Posterior cingulate gyrus (tissue), 11 donors: ENCODE results near the gene ZNF329.

ENCODE experiments used
- DNase-seq, 10 donors: peaks; one replicate each; pipeline versions ENCODE4 v3.0.0 to v3.0.0-alpha.2; 2020 to 2021; ENCODE audit warnings: mixed read lengths in 3 of 10
- intact Hi-C: fragments of 100-400 bp; cut with DNase I; formaldehyde crosslinking; loops from one replicate; pipeline ENCODE4 v1.15.1; 2023

The ZNF329 gene

GRCh38 chr19:58128041-58128685 is 22.4 kb downstream of the ZNF329 start:
- intact Hi-C loops = no loop called here
- DNase-seq = no peak

GRCh38 chr19:58123354-58123753 is 27.2 kb downstream of the ZNF329 start:
- intact Hi-C loops = no loop called here

GRCh38 chr19:58118979-58119733 is 31.4 kb downstream of the ZNF329 start:
- intact Hi-C loops = no loop called here
- no peak for DNase-seq

More at GRCh38 chr19:58123354-58123753, 27.2 kb downstream of the ZNF329 start:
- DNase-seq = no peak

GRCh38 chr19:58117841-58118575 is 32.6 kb downstream of the ZNF329 start:
- DNase-seq = no peak
- intact Hi-C loops = no loop called here

- intact Hi-C loops = no loop called here
- no peak for DNase-seq
These were observed 42.1 kb downstream of the ZNF329 start for GRCh38 chr19:58108546-58108817.

GRCh38 chr19:58107778-58108545 is 42.6 kb downstream of the ZNF329 start:
- DNase-seq = no peak
- intact Hi-C loops = no loop called here

- no peak for DNase-seq
- intact Hi-C loops = loop anchor here (2.0 kb wide), 2 partner anchors 52 to 66 kb away; partner anchors contain the start of gene ZNF329
These were observed 51.9 kb downstream of the ZNF329 start for GRCh38 chr19:58098682-58098998.

GRCh38 chr19:58097781-58098681 is 52.6 kb downstream of the ZNF329 start, which contains the start of gene ZSCAN18:
Gene ZSCAN18, minus strand, starts transcription at chr19:58098231. Its CDS starts 7,964 bp downstream, at chr19:58090267.
- intact Hi-C loops = loop anchor here (2.0 kb wide), 2 partner anchors 53 to 65 kb away; partner anchors contain the start of gene ZNF329
- DNase-seq = peak; percentile 96 to 100 (median 98)

GRCh38 chr19:58097349-58097748 is 53.2 kb downstream of the ZNF329 start:
- DNase-seq = peak in 2 of 10 donors; percentile 36 to 52
- intact Hi-C loops = no loop called here

- DNase-seq = peak in 2 of 10 donors; percentile 38 to 44
- intact Hi-C loops = no loop called here
These were observed 53.7 kb downstream of the ZNF329 start for GRCh38 chr19:58096884-58097283.

- intact Hi-C loops = no loop called here
- peak in 2 of 10 donors; percentile 60 to 61 for DNase-seq
These were observed 55.3 kb downstream of the ZNF329 start for GRCh38 chr19:58095328-58095727.

GRCh38 chr19:58093071-58093470 is 57.5 kb downstream of the ZNF329 start:
- intact Hi-C loops = no loop called here
- DNase-seq = peak in 2 of 10 donors; percentile 39 to 62

- DNase-seq = peak in 1 of 10 donors; percentile 41
- intact Hi-C loops = no loop called here
These were observed 59.2 kb downstream of the ZNF329 start for GRCh38 chr19:58091251-58091995.

- peak in 3 of 10 donors; percentile 30 to 75 (median 73) for DNase-seq
- intact Hi-C loops = no loop called here
These were observed 60.7 kb downstream of the ZNF329 start for GRCh38 chr19:58089846-58090245.

- DNase-seq = peak in 2 of 10 donors; percentile 49 to 57
- intact Hi-C loops = no loop called here
These were observed 62.0 kb downstream of the ZNF329 start for GRCh38 chr19:58088521-58089052.

- intact Hi-C loops = no loop called here
- peak in 3 of 10 donors; percentile 45 to 69 (median 56) for DNase-seq
These were observed 63.5 kb downstream of the ZNF329 start for GRCh38 chr19:58086825-58087710.

GRCh38 chr19:58085348-58085875 is 65.2 kb downstream of the ZNF329 start:
- DNase-seq = peak in 2 of 10 donors; percentile 77 to 80
- intact Hi-C loops = no loop called here
